GM23338 (cell line): ENCODE results near the gene ISOC2. TPM values are rescaled to one million over a fixed set of nuclear protein-coding genes. Genes with fewer than 3 reads are reported as not detected.
"Not testable (repeated sequence)": the region's sequence is repeated elsewhere in the genome, so short reads cannot be mapped to it uniquely, and the experiment has no call there.

ENCODE experiments used
- ATAC-seq: fragments of 200-7000 bp; cut with Tn5 transposase; 3 replicates; pipeline ENCODE4 v1.9.1; 2020
- DNase-seq: peaks from one replicate; pipeline ENCODE4 v3.0.0-alpha.2; 2015; ENCODE audit warnings: low spot score
- H2AFZ ChIP-seq: fragments of 200-600 bp; sonication (generic); 2 replicates; pipeline ENCODE4 v1.8.0; 2016; ENCODE audit warnings: antibody characterized with exemption, mild to moderate bottlenecking, moderate library complexity
- H3F3A ChIP-seq: fragments of 200-600 bp; sonication (generic); replicated peaks from 2 replicates; pipeline ENCODE4 v1.8.0; 2017; ENCODE audit warnings: antibody characterized with exemption, mixed run types, low read depth
- H3K27ac ChIP-seq: fragments of 200-600 bp; sonication (generic); 2 replicates; pipeline ENCODE4 v1.6.1; 2016; ENCODE audit warnings: low read depth
- H3K27me3 ChIP-seq: fragments of 200-600 bp; sonication (generic); 2 replicates; pipeline ENCODE4 v1.8.0; 2016; ENCODE audit warnings: mild to moderate bottlenecking, mixed run types, moderate library complexity; ENCODE audit not compliant: insufficient read depth
- H3K36me3 ChIP-seq: fragments of 200-600 bp; sonication (generic); 2 replicates; pipeline ENCODE4 v1.8.0; 2016; ENCODE audit warnings: mild to moderate bottlenecking; ENCODE audit not compliant: insufficient read depth
- H3K4me1 ChIP-seq: fragments of 200-600 bp; sonication (generic); 2 replicates; pipeline ENCODE4 v1.8.0; 2016; ENCODE audit warnings: mild to moderate bottlenecking, moderate library complexity; ENCODE audit not compliant: insufficient read depth
- H3K4me2 ChIP-seq: fragments of 200-600 bp; sonication (generic); 2 replicates; pipeline ENCODE4 v1.7.1; 2017; ENCODE audit warnings: mixed run types
- H3K4me3 ChIP-seq: fragments of 200-600 bp; sonication (generic); 2 replicates; pipeline ENCODE4 v1.6.1; 2016; ENCODE audit warnings: mixed run types
- H3K79me2 ChIP-seq: fragments of 200-600 bp; sonication (generic); replicated peaks from 2 replicates; pipeline ENCODE4 v1.8.0; 2017; ENCODE audit warnings: mild to moderate bottlenecking; ENCODE audit not compliant: insufficient read depth
- H3K9me2 ChIP-seq: fragments of 200-600 bp; sonication (generic); 2 replicates; pipeline ENCODE4 v1.8.0; 2017; ENCODE audit not compliant: insufficient read depth
- H4K20me1 ChIP-seq: fragments of 200-600 bp; sonication (generic); replicated peaks from 2 replicates; pipeline ENCODE4 v1.8.0; 2017; ENCODE audit warnings: mild to moderate bottlenecking; ENCODE audit not compliant: insufficient read depth
- H3K27ac Mint-ChIP-seq: 2 replicates; pipeline ENCODE4 v1.8.0; 2020; ENCODE audit warnings: inconsistent platforms, mild to moderate bottlenecking, moderate library complexity, mixed read lengths
- H3K27me3 Mint-ChIP-seq: 3 replicates; pipeline ENCODE4 v1.8.0; 2022; ENCODE audit warnings: low read depth, mild to moderate bottlenecking, moderate library complexity, mixed read lengths, inconsistent platforms; ENCODE audit not compliant: insufficient read depth, poor library complexity
- H3K36me3 Mint-ChIP-seq: 3 replicates; pipeline ENCODE4 v1.8.0; 2021; ENCODE audit warnings: low read depth, mild to moderate bottlenecking, inconsistent platforms, moderate library complexity, mixed read lengths
- H3K4me1 Mint-ChIP-seq: 3 replicates; pipeline ENCODE4 v1.8.0; 2020; ENCODE audit warnings: mild to moderate bottlenecking, inconsistent platforms, mixed read lengths
- H3K4me3 Mint-ChIP-seq: 3 replicates; pipeline ENCODE4 v1.8.0; 2021; ENCODE audit warnings: moderate library complexity, mild to moderate bottlenecking, inconsistent platforms, mixed read lengths
- H3K9me3 Mint-ChIP-seq: 3 replicates; pipeline ENCODE4 v1.8.0; 2020; ENCODE audit warnings: moderate library complexity, mild to moderate bottlenecking, inconsistent platforms, mixed read lengths
- CREB1 ChIP-seq: fragments of 250-450 bp; sonication (Bioruptor Pico); IDR thresholded peaks from 2 replicates; pipeline ENCODE4 v1.5.0; 2020; ENCODE audit warnings: low read depth, mild to moderate bottlenecking, moderate library complexity
- CTCF ChIP-seq, 2 experiments: fragments of 200-600 bp in 1 of 2; sonication (generic) in 1 of 2; conservative IDR thresholded peaks; 2 replicates each; pipeline versions ENCODE4 v1.5.1 to v1.6.1; 2016 to 2017; ENCODE audit warnings: antibody characterized with exemption in 2 of 2, low read depth in 2 of 2, mild to moderate bottlenecking in 2 of 2, moderate library complexity in 1 of 2
- EZH2 ChIP-seq: fragments of 200-600 bp; sonication (generic); IDR thresholded peaks from one replicate; pipeline ENCODE4 v1.8.0; 2017; ENCODE audit warnings: antibody characterized with exemption, mild to moderate bottlenecking, low read depth; ENCODE audit not compliant: unreplicated experiment
- EZH2phosphoT487 ChIP-seq: fragments of 200-600 bp; sonication (generic); IDR thresholded peaks from one replicate; pipeline ENCODE4 v1.8.1; 2018; ENCODE audit warnings: antibody characterized with exemption; ENCODE audit not compliant: unreplicated experiment
- JUNB ChIP-seq: IDR thresholded peaks from one replicate; pipeline ENCODE4 v1.6.1; 2016; ENCODE audit warnings: antibody characterized with exemption; ENCODE audit not compliant: unreplicated experiment
- NANOG ChIP-seq: IDR thresholded peaks from 2 replicates; pipeline ENCODE4 v1.6.1; 2016; ENCODE audit warnings: antibody characterized with exemption, borderline replicate concordance
- POLR2AphosphoS5 ChIP-seq: IDR thresholded peaks from 2 replicates; pipeline ENCODE4 v1.6.1; 2016; ENCODE audit warnings: antibody characterized with exemption, low read depth
- REST ChIP-seq: IDR thresholded peaks from one replicate; pipeline ENCODE4 v1.6.1; 2018; ENCODE audit warnings: antibody characterized with exemption; ENCODE audit not compliant: unreplicated experiment
- STAT1 ChIP-seq: IDR thresholded peaks from one replicate; pipeline ENCODE4 v1.6.1; 2016; ENCODE audit warnings: antibody characterized with exemption; ENCODE audit not compliant: unreplicated experiment
- ZNF114 ChIP-seq: fragments of 250-450 bp; sonication (Bioruptor Pico); IDR thresholded peaks from 2 replicates; pipeline ENCODE4 v1.5.0; 2020; ENCODE audit warnings: mild to moderate bottlenecking, moderate library complexity
- ZNF331 ChIP-seq: fragments of 250-450 bp; sonication (Bioruptor Pico); IDR thresholded peaks from 2 replicates; pipeline ENCODE4 v1.5.0; 2020; ENCODE audit warnings: low read depth, mild to moderate bottlenecking, moderate library complexity
- polyA plus RNA-seq: library from polyadenylated mRNA; unstranded; fragments of >200 nt; fragmentation: Nextera tagmentation; extraction: Ambion mirVana; gene quantifications from 2 replicates; pipeline ENCODE4 v1.2.1, GENCODE V29; 2016
- total RNA-seq: library from RNA; depleted of rRNA; stranded (reverse); fragments of >200 nt; shearing (Covaris generic); gene quantifications from 2 replicates; pipeline ENCODE4 v1.2.3, GENCODE V29; 2014
- TF ChIP-seq, protein P1 (sequence below): fragments of 250-450 bp; sonication (Bioruptor Pico); IDR thresholded peaks from 2 replicates; pipeline ENCODE4 v1.5.0; 2020; ENCODE audit warnings: mild to moderate bottlenecking, moderate library complexity

ISOC2 gene
- total and polyA plus RNA-seq, 2 experiments from 2014 or later: 62.6 to 85.2 TPM

GRCh38 chr19:55410168-55410567 lies 51.3 kb downstream of the ISOC2 start:
- Histone ChIP-seq H3K27me3 (no peaks in the 10 kb centered on the region), H2AFZ (no peak overlapping the region), H3K9me2 (peaks cover 8% of the 10 kb centered on the region), H3K79me2 (peaks cover 22% of the 10 kb centered on the region), H3K4me2 (no peak overlapping the region), H3K4me1 (peaks cover 12% of the 10 kb centered on the region), H3K4me3 (no peak overlapping the region), H4K20me1 (peaks cover 21% of the 10 kb centered on the region), H3K27ac (no peak overlapping the region), H3K36me3 (peaks cover 15% of the 10 kb centered on the region), H3F3A (peaks cover 20% of the 10 kb centered on the region)
- TF ChIP-seq, protein P1, sequence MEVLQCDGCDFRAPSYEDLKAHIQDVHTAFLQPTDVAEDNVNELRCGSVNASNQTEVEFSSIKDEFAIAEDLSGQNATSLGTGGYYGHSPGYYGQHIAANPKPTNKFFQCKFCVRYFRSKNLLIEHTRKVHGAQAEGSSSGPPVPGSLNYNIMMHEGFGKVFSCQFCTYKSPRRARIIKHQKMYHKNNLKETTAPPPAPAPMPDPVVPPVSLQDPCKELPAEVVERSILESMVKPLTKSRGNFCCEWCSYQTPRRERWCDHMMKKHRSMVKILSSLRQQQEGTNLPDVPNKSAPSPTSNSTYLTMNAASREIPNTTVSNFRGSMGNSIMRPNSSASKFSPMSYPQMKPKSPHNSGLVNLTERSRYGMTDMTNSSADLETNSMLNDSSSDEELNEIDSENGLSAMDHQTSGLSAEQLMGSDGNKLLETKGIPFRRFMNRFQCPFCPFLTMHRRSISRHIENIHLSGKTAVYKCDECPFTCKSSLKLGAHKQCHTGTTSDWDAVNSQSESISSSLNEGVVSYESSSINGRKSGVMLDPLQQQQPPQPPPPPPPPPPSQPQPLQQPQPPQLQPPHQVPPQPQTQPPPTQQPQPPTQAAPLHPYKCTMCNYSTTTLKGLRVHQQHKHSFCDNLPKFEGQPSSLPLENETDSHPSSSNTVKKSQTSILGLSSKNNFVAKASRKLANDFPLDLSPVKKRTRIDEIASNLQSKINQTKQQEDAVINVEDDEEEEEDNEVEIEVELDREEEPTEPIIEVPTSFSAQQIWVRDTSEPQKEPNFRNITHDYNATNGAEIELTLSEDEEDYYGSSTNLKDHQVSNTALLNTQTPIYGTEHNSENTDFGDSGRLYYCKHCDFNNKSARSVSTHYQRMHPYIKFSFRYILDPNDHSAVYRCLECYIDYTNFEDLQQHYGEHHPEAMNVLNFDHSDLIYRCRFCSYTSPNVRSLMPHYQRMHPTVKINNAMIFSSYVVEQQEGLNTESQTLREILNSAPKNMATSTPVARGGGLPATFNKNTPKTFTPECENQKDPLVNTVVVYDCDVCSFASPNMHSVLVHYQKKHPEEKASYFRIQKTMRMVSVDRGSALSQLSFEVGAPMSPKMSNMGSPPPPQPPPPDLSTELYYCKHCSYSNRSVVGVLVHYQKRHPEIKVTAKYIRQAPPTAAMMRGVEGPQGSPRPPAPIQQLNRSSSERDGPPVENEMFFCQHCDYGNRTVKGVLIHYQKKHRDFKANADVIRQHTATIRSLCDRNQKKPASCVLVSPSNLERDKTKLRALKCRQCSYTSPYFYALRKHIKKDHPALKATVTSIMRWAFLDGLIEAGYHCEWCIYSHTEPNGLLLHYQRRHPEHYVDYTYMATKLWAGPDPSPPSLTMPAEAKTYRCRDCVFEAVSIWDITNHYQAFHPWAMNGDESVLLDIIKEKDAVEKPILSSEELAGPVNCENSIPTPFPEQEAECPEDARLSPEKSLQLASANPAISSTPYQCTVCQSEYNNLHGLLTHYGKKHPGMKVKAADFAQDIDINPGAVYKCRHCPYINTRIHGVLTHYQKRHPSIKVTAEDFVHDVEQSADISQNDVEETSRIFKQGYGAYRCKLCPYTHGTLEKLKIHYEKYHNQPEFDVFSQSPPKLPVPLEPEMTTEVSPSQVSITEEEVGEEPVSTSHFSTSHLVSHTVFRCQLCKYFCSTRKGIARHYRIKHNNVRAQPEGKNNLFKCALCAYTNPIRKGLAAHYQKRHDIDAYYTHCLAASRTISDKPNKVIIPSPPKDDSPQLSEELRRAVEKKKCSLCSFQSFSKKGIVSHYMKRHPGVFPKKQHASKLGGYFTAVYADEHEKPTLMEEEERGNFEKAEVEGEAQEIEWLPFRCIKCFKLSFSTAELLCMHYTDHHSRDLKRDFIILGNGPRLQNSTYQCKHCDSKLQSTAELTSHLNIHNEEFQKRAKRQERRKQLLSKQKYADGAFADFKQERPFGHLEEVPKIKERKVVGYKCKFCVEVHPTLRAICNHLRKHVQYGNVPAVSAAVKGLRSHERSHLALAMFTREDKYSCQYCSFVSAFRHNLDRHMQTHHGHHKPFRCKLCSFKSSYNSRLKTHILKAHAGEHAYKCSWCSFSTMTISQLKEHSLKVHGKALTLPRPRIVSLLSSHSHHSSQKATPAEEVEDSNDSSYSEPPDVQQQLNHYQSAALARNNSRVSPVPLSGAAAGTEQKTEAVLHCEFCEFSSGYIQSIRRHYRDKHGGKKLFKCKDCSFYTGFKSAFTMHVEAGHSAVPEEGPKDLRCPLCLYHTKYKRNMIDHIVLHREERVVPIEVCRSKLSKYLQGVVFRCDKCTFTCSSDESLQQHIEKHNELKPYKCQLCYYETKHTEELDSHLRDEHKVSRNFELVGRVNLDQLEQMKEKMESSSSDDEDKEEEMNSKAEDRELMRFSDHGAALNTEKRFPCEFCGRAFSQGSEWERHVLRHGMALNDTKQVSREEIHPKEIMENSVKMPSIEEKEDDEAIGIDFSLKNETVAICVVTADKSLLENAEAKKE: no peak
- TF ChIP-seq JUNB (no peak), CTCF (conservative IDR thresholded peaks at IDR 0.05; ENCODE audit: low read depth in 2 of 2) (no peak), POLR2AphosphoS5 (no peak), STAT1 (no peak), CREB1 (CRISPR knock-in tag) (no peak), EZH2phosphoT487 (no peak), ZNF331 (no peak), EZH2 (no peak), NANOG (no peak), ZNF114 (CRISPR knock-in tag) (no peak), REST (no peak)
- Mint-ChIP-seq H3K27ac (no peak overlapping the region), H3K4me3 (no peak overlapping the region; the same call in 2 of the 3 replicates), H3K4me1 (peaks cover 18% of the 10 kb centered on the region), H3K27me3 (peaks cover 29% of the 10 kb centered on the region), H3K9me3 (peaks cover 30% of the 10 kb centered on the region), H3K36me3 (peaks cover 43% of the 10 kb centered on the region)
- ATAC-seq (no peak), DNase-seq (no peak)

DNA sequence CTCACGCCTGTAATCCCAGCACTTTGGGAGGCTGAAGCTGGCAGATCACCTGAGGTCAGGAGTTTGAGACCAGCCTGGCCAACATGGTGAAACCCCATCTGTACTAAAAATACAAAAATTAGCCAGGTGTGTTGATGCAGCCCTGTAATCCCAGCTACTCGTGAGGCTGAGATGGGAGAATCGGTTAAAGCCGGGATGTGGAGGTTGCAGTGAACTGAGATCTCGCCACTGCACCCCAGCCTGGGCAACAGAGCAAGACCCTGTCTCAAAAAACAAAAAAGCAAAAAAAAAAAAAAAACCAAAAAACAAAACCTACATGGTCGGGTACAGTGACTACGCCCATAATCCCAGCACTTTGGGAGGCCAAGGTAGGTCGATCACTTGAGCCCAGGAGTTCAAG lies 52.3 kb downstream of the ISOC2 start:
- Histone ChIP-seq H3F3A (peaks cover 27% of the 10 kb centered on the region), H4K20me1 (peaks cover 30% of the 10 kb centered on the region), H3K79me2 (peaks cover 32% of the 10 kb centered on the region), H3K36me3 (peaks cover 23% of the 10 kb centered on the region), H3K4me1 (peaks cover 12% of the 10 kb centered on the region)
- not testable (repeated sequence) for H3K27ac Mint-ChIP-seq, H3K4me2 ChIP-seq, H3K4me3 ChIP-seq, H3K9me2 ChIP-seq, ATAC-seq, H2AFZ ChIP-seq, H3K4me3 Mint-ChIP-seq, H3K27ac ChIP-seq, DNase-seq, H3K27me3 ChIP-seq
- Mint-ChIP-seq H3K27me3 (peaks cover 25% of the 10 kb centered on the region), H3K9me3 (peaks cover 30% of the 10 kb centered on the region), H3K36me3 (peaks cover 53% of the 10 kb centered on the region), H3K4me1 (peaks cover 18% of the 10 kb centered on the region)
